ENCODE data around the gene POU3F2.

Gene POU3F2

DNA sequence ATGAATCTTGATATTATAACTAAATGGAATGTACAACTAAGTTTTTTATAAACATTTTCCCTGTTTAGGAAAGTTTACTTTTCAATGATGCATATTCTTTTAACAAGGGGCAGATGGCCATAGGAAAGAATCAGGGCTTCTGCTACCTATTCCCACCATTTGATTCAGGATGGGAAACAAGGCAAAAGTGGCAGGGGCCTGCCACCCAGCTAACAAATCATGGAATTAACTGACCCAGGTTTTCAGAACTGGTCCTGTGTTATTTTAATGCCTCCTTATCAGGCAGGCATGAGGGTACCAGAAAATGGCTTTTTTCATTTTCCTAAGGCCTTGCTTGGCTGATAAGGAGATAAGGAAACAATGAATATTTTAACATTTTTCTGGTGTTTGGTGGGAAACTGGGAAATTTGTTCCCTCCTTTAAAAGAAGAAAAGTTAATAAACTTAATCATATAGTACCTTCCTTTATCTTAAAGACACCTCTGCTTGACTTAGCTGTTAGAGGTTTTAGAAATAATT is 6.7 kb downstream of the POU3F2 start:
- in situ Hi-C loops (cut with HindIII; ENCODE audit: low pct_ligation_motif_present, low pct_unique_long_range_greater_than_20kb, low sequenced_read_pairs), result no loop called here
- no peak for DNase-seq

DNA sequence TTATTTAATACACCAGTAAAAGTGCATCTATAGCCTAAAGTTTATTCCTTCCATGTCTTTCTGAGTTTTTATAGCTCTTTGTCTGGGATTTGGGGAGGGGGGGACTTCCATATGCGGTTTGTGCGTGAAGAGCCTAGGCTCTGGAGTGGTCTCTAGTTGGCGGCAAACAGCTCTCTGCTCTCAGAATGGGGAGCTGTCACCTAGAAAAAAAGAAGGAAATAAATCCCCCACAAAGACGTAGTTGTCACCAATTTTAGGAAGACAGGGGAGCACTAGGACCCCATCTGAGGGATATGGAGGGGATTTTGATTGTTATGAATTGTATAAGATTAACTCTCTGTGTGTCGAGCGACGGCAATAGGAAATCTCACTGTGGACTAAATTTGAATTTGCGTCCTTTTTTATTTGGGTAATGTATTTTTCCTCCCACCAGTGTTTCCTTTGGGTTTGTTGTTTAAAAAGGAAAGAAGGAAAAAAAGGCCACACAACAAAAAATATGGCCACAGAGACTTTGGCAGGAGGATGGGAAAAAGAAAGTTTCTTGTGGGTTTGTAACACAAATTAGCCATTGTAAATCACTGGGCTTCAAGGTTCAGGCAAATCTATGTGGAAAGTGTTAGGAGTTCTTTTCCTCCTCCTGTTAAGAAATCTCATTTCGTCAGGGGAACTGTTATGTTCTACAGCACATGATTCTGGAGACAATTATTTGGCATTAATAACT is 7.4 kb downstream of the POU3F2 start:
- DNase-seq, result no peak
- in situ Hi-C loops (cut with HindIII; ENCODE audit: low pct_ligation_motif_present, low pct_unique_long_range_greater_than_20kb, low sequenced_read_pairs), result no loop called here

DNA sequence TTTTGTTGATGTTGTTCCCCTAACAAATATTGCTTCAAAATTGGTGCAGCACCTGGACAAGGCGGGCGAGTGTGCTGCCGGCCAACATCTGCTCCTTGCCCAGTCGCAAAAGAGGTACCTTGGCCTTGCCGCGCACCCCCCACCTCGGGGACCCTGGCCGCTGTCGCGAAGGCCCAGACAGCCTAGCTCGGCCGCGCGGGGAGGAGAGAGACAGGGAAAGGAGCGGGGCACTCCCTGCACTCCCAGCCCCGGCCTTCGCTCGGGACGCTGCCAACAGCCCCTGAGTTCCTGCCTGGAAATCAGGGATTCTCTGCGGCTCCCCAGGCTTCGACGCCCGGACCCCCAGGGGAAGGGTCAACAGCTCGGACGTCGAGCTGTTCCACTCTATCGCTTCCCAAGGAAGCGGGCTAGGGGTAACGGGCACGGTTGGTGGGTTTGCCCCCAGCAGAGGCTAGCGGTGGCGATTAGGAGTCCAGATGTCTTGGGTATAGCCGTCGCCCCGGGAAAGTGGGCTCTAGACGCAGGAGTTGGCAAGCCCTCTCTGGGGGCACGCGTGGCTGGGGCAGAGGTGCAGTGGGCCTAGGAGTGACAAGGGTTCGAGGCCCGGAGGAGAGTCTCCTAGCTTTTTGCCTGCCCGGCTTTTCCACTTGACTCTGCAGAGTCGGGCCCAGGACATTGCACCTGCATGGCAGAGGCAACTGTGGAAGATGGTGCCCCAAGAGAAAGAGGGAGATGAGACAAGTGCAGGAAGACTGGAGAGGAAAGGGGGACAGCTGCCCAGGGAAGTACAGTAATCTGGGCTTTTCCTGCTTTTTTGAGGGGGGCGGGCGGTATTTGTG is 8.2 kb downstream of the POU3F2 start:
- DNase-seq, result no peak
- in situ Hi-C loops (cut with HindIII; ENCODE audit: low pct_ligation_motif_present, low pct_unique_long_range_greater_than_20kb, low sequenced_read_pairs), result no loop called here

DNA sequence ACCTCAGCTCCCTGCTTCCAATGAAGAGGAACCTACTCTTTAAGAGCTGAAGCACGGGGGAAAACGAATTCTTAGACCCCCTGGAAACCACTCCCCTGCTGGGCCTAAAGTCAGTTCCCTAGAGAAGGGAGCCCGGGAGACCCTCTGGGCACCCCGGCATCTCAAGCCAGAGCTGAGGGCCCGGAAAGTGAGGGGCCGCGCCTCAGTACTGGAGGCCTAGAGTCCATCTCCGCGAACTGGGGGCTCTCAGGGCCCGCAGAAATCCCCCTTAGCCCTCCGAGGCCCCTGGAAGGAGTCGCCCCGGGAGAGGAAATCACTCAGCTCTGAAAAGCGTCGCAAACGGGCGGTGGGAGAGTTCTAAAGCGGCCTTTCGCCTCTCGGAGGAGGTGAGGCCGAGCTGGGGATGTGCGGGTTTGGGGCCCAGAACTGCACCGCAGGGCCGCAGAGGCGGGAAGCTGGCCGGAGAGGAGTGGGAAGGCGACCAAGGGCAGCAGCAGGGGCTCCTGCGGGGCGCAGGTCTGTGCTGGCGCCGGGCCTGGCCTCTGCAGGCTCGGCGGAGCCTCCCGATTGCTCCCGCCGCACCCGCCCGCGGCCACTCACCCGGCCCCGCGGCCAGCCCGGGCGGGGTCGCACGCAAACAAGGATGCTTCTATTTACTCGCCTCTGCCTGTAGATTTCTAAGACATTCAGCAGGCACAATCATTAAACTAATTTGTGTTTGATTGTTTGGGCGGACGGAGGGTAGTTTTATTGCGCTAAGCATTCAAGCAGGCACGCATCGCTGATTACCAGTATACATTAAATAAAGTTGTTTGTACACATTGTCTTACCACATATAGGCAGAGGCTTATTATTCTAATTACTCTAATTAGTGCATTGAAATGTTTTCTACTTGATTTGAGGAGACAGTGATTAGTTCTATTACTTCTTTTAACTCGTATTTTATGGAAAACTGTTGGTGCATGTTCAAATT is 9.2 kb downstream of the POU3F2 start:
- in situ Hi-C loops (cut with HindIII; ENCODE audit: low pct_ligation_motif_present, low pct_unique_long_range_greater_than_20kb, low sequenced_read_pairs), result no loop called here
- DNase-seq, result no peak

DNA sequence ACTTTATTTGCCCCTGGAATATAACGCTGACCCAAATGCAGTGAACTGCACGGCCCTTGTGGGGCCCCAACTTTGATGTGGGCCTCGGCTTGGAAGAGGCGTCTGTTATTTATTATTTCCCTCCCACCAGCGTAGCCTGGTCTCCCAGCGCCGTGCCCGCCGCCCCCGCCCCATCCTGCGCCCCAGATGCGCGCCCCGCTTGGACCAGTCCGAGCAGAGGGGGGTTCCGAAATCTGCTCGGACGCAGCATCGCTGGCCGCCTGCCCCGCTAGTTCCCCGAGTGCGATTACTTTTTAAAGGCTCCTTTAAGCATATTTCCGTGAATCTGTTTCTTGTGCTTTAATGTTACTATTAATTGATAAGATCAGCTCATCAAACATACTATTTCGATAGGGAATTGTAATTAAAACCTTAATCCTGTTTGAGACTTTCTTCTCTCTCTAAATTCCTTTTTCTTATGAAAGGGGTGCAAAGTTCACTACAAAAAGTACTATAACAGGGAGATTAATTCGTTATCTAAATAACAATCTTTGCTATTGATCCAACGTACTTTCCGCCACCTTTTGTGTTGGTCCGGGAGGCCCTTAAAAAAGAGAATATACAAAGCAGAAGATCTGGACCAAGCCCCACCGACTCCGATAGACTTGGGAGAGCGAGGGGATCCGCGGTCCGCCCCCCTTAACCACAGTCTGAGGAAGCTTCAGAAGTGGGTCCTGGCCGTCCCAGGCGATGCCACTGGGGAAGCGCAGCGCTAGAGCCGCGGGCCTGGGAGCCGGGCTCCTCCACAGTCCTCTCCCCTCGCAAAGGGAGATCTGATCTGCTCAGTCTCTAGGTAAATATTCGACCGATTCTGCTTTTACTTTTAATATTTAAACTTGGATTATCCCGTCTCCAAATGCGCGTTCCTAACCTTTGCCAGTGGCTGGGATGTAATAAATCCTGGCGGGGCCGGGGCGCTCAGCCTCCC is 10.2 kb downstream of the POU3F2 start:
- in situ Hi-C loops (cut with HindIII; ENCODE audit: low pct_ligation_motif_present, low pct_unique_long_range_greater_than_20kb, low sequenced_read_pairs), result no loop called here

DNA sequence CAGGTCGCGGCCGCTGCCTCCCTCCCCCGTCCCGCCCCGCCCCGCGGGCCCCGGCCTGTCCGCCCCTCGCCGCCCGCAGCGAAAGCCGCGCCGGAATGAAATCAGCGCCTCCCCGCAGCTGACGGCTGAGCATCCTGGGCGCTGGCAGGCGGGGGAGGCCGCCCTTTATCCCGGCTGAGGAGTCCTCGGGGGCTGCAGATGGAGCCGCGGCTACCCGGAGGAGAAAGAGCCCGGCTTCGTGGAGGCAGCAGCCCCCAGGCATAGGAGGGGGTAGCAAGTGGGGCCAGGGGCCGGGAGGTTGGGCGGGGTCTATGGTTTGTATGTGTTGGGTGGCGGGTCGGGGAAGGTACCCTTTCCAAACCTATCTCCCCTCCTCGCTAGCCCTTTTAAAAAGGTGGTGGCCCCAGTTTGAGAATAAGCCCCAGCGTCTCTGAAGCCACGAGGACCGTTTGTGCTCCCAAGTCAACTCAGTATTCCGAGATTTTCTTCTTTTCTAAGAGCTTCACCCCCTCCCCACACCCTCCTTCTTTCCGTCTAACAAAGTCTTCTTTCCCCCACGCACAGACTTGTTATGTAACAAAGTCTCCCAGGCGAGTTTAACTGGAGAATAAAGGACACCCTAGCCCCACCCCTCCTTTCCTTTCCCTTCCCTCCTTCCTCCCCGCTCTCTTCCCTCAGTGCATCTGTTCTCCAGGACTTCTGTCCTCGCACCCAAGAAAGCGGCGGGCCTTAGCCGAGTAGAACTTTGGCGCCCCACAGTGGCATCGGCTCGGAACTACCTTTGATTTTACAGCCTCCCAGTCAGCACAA is 11.0 kb downstream of the POU3F2 start:
- DNase-seq, result peak; percentile 80
- in situ Hi-C loops (cut with HindIII; ENCODE audit: low pct_ligation_motif_present, low pct_unique_long_range_greater_than_20kb, low sequenced_read_pairs), result no loop called here

More for the DNA sequence above, 10.2 kb downstream of the POU3F2 start:
- no peak for DNase-seq

DNA sequence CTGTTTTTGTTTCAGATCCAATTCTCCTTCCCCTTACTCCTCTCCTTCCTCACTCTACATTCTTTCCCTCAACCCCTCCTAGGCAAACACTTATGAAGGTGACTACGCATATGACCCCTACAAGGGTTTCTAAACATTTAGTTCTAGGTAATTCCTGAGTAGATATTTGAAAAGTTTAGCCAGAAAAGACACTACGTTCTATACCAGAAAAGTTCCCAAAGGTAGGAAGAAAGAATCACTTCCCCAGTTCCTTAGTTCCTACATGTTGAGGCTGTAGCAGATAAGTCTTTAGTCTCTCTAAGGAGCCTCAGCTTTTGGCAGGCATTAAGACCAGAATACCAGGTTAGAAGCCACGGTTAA is 11.6 kb downstream of the POU3F2 start:
- in situ Hi-C loops (cut with HindIII; ENCODE audit: low pct_ligation_motif_present, low pct_unique_long_range_greater_than_20kb, low sequenced_read_pairs), result no loop called here
- DNase-seq, result no peak

DNA sequence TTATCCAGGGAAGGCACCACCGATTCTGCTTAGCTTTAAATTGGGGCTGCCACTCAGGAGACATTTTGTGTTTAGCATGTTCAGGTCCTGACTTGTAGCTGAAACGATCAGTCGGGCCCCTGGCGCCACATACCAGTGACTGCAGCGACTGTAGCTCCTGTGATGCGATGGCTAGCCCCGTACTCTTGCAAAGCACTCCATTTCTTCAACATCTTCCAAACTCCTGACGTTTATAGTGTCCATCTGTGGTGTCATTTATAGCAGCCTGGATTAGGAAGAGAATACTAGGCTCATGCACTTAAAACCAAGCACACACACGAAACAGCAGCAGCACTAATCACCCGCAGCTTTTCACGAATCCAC is 13.0 kb downstream of the POU3F2 start:
- in situ Hi-C loops (cut with HindIII; ENCODE audit: low pct_ligation_motif_present, low pct_unique_long_range_greater_than_20kb, low sequenced_read_pairs), result no loop called here
- DNase-seq, result no peak

DNA sequence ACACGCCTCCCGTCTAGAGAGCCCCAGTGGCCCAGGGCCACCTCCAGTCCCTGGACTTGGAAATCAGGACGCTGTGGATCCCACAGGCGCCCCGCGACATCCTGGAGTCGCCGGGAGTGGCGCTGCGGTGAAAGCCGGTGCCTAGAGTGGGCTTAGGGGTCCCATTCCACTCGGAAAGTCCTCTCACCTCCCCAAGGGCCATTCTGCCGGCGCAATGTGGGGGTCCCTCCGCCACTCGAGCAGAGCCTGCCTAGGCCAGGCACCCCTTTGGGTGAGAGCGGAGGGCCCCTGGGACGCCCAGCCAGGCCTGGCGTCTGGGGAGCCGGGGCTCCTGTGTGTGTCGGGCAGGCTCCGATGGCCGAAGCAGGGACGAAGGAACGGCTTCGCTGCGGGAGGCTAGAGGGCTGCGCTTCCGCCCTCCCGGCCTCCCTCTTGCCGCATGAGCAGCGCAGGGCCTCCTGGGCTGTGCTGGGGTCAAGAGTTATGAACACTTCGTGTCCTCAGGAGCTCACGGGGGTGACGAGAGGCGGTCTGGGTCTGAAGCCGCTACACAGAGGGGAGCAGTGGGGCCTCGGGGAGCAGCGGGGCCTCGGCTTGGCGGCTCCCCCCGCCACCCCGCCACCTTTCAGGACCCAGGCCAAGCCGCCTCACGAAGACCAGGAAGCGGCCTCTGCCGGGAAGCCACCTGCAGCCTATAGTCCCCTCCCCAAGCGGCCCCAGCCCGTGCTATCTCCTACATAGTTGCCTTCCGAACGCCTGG is 13.6 kb downstream of the POU3F2 start:
- DNase-seq, result no peak
- in situ Hi-C loops (cut with HindIII; ENCODE audit: low pct_ligation_motif_present, low pct_unique_long_range_greater_than_20kb, low sequenced_read_pairs), result no loop called here

DNA sequence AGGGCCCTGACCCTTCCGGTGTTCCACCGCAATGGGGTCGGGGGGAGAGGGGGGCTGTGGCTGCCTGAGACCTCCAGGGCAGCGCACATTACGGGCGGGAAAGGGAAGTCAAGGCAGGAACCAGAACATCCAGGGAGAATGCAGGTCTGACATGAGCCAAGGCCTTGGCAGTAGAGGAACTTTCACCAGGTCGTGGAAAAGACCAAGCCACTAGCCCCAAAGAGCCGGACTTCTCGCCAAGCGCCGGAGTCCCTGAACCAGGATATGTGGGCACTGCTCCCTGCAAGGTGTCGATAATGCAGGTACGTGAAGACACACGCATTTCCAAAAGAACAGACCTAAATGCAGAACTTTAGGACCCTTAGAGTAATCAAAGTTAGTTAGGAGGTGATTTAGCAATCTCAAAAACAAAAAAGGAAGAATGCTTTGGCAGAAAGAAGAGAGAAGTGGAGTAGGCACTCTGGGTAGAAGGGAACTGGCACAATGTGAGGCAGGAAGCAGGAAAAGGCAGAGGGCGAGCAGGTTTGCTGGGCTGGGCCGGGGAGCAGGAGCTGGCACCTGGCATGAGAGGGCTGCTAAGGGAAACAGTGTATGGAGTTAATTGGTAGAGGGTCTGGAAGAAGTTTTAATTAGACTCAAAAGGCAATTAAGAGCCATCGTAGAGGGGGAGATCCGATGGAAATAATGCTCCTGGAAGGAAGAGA is 14.3 kb downstream of the POU3F2 start:
- DNase-seq, result no peak
- in situ Hi-C loops (cut with HindIII; ENCODE audit: low pct_ligation_motif_present, low pct_unique_long_range_greater_than_20kb, low sequenced_read_pairs), result no loop called here

DNA sequence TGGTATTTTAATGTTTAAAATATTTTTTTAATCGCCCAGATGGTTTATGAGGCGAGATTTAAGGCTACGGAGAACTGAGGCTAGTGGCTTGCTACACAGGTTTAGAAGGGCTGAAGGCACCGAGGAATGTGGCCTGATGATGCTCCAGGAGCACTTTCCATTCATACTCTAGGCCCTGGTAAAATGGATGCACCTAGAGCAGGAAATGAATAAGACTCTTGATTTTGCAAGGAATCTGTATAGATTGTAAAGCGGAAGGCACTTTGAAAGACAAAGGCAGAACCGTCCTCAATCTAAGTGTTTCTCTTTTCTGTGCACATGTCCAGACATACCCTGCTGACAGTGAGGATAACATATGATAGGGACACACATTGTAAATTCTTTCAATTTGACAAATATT is 30.1 kb downstream of the POU3F2 start:
- no peak for DNase-seq
- in situ Hi-C loops (cut with HindIII; ENCODE audit: low pct_ligation_motif_present, low pct_unique_long_range_greater_than_20kb, low sequenced_read_pairs), result no loop called here

DNA sequence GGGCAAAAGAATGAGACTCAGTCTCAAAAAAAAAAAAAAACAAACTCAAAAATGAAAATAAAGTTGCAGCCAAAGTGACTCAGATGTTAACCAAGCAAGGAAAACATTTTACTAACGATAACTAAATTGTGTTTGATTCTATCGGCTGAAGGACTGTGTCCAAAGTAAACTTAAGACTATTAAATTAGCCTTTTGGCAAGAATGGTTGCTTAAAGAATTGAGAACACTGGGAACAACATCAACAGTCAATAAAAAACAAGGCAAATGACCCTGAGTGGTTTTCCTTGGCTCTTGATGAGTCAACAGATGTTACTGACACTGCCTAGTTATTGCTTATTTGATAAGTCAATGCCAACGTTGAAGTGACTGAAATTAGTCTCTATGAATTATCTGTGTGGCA is 36.7 kb downstream of the POU3F2 start:
- no peak for DNase-seq
- in situ Hi-C loops (cut with HindIII; ENCODE audit: low pct_ligation_motif_present, low pct_unique_long_range_greater_than_20kb, low sequenced_read_pairs), result no loop called here

DNA sequence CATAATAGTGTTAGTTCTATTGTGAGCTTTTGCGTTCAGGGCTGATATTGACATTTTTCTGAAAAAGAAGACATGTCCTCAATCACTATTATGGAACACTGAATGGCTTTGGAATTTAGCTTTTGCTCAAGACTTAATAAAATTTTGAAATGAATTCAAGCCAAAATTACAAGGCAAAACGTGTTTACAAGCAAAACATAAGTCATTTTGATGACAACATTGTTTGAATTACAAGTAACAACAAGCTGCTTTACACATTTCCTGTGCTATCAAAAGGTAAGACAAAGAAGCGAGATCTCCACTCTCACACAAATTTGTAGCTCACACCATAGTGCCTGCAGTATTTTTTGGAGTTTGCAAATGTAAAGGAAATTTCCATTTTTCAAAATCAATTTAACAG is 37.4 kb downstream of the POU3F2 start:
- DNase-seq, result no peak
- in situ Hi-C loops (cut with HindIII; ENCODE audit: low pct_ligation_motif_present, low pct_unique_long_range_greater_than_20kb, low sequenced_read_pairs), result no loop called here

DNA sequence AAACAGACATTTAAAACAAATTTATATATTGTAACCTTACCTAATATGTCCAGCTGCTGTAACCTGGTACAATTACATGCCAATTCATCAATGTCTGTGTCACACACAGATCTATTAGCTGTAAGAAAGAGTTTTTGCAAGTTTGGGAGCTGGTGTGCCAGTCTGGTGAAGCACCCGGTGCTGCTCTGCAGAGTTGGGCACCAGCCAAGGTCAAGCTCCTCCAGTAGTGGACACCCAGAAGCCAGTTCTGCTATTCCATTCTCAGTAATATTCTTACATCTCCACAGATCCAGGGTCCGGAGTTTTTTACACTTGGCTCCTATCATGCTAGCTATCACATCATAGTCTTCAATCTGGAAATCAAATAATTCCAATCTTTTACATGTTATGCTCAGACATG is 41.0 kb downstream of the POU3F2 start:
- in situ Hi-C loops (cut with HindIII; ENCODE audit: low pct_ligation_motif_present, low pct_unique_long_range_greater_than_20kb, low sequenced_read_pairs), result no loop called here
- no peak for DNase-seq

DNA sequence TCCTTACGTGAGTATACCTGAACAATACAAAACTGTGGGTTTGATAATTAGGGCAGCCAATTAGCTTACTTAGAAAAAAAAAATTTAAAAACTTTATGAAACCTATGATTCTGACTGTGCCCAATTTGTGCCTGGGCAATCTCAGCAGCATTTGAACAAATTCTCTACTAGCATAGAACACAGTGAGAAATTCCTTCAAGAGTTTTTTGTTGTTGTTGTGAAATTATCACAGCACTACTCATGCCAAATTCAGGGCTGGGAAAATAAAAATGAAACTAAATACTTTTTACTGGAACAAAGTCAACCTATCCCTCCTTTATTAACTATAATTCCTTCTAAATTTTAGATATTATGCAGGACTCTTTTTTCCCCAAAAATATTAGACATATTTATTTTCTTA is 42.9 kb downstream of the POU3F2 start:
- DNase-seq, result no peak
- in situ Hi-C loops (cut with HindIII; ENCODE audit: low pct_ligation_motif_present, low pct_unique_long_range_greater_than_20kb, low sequenced_read_pairs), result no loop called here

DNA sequence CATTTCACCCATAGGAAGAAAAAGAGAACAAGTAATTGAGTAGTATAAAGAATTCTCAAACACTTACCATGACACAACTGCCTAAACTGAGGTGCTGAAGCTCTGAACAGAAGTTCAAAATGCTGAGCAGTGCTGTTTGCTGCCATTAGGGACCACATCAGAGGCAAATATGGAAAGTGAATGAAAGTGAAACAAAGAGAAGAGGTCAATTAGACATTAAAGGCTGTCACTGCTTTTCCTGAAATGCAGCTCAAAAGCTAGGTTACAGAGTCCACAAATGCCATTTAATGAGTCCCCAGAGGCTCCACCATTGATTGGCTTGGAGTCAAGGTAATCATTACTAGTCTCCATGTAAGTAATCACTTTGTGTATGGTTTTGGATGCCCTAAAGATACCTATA is 46.1 kb downstream of the POU3F2 start:
- DNase-seq, result no peak
- in situ Hi-C loops (cut with HindIII; ENCODE audit: low pct_ligation_motif_present, low pct_unique_long_range_greater_than_20kb, low sequenced_read_pairs), result no loop called here
